ENCODE measurements around the gene SCART1.
"Not testable (repeated sequence)": the region's sequence is repeated elsewhere in the genome, so short reads cannot be mapped to it uniquely, and the experiment has no call there.

The SCART1 gene

DNA sequence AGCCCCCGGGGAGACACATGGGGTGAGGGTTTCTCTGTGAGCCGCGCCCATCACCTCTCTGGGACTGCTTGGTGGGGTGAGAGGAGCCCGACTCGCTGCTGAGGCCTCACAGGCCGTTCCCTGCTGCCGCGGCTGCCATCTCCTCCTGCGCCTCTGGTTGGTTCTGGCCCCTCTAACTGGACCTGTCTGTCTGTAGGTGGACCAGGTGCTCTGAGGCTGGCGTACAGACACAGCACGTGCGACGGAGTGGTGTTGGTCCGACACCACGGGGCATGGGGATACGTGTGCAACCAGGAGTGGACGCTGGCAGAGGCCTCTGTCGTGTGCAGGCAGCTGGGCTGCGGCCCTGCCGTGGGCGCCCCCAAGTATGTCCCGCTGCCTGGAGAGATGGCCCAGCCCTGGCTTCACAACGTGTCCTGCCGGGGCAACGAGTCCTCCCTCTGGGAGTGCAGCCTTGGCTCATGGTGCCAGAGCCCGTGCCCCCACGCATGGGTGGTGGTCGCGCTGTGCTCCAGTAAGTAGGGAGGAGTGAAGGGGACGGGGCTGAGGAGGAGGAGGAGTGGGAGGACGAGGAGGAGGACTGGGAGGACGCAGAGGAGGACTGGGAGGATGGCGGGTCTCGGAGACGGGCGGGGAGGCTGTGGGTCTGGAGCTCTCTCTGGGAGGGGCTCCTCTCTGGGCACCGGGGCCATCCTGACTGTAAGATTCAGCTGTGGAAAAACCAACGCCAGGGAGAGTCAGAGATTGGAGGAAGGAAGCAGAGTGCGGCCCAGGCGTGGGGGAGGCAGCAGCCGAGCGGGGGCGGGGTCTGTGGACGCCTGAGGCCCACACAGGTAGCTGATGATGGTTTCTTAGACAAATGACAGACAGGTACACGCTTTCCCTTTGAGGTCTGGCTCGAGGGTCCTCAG lies 2.6 kb downstream of the SCART1 start:
- no peak for DNase-seq (ENCODE audit: low spot score)

DNA sequence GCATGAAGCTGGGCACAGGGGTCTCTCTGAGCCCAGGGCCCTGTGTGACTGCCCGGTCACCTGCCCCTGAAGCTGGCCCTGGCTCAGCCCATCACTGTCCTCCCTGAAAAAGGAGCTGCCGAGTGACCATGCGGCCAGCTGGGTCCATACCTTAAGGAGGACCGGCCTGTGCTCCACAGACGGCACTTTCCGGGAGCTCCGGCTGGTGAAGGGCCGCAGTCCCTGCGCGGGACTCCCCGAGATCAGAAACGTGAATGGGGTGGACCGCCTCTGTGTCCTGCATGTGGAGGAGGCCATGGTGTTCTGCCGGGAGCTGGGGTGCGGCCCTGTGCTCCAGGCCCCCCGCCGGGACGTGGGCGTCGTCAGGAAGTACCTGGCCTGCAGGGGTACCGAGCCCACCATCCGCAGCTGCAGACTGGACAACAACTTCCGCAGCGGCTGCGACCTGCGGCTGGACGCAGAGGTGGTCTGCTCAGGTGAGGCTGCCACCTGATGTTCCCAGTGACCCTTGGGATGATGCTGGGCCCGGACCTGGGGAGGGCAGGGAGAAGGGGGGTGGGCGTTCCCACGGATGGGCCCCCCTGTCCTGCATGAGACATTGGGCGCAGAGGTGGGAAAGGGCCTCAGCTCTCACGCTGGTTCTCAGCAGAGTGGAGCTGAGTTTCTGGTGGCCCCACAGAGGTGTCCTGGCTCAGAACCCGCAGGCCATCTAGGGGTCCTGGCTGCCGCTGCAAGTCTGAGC lies 3.5 kb downstream of the SCART1 start:
- no peak for DNase-seq (ENCODE audit: low spot score)

DNA sequence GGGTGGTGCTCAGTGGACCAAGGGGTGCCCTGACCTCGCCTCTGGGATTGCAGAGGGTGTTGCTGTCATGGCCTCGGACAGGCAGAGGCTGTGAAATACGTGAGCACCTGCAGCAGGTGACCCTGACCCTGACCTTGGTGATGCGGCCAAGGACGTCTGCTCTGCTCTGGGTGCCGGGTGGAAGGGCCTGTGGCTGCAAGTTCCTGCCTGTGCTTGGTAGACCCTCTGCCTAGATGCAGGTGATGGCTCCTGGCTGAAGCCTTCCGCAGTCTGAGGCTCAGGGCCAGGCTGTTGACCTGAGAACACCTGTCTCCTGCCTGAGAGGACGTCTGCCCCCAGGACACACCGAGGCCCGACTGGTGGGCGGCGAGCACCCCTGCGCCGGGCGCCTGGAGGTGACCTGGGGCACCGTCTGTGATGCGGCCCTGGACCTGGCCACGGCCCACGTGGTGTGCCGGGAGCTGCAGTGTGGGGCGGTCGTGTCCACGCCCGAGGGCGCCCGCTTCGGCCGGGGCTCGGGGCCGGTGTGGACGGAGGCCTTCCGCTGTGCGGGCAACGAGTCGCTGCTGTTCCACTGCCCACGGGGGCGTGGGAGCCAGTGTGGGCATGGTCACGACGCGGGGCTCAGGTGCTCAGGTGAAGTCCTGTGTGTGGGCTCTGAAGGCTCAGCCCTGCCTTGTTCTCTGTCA lies 4.4 kb downstream of the SCART1 start:
- DNase-seq (ENCODE audit: low spot score), result no peak

DNA sequence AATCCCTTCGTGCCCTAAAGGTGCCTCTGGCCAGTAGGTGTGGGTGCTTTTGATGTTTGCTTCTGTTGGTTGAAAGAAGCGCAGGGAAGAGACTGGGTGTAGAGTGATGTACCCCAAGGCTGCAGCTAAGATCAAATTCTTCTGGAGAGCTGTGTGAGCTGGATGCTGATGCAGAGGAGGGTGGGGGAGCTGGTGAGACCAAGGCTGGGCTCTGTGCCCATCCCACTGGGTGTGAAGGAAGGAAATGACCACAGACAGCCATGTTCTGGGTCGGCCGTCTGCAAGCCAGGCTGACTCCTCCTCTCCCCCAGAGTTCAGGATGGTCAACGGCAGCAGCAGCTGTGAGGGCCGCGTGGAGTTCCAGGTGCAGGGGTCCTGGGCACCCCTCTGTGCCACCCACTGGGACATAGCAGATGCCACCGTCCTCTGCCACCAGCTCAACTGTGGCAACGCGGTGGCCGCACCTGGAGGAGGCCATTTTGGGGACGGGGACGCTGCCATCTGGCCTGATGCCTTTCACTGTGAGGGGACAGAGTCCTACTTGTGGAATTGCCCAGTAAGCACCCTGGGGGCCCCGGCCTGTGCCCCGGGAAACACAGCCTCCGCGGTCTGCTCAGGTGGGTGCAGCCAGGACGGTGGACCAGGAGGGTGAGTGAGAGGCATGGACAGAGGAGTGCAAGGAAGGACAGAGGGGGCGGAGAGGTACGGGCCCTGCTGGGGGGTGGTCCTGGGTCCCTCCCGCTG lies 5.1 kb downstream of the SCART1 start:
- no peak for DNase-seq (ENCODE audit: low spot score)

DNA sequence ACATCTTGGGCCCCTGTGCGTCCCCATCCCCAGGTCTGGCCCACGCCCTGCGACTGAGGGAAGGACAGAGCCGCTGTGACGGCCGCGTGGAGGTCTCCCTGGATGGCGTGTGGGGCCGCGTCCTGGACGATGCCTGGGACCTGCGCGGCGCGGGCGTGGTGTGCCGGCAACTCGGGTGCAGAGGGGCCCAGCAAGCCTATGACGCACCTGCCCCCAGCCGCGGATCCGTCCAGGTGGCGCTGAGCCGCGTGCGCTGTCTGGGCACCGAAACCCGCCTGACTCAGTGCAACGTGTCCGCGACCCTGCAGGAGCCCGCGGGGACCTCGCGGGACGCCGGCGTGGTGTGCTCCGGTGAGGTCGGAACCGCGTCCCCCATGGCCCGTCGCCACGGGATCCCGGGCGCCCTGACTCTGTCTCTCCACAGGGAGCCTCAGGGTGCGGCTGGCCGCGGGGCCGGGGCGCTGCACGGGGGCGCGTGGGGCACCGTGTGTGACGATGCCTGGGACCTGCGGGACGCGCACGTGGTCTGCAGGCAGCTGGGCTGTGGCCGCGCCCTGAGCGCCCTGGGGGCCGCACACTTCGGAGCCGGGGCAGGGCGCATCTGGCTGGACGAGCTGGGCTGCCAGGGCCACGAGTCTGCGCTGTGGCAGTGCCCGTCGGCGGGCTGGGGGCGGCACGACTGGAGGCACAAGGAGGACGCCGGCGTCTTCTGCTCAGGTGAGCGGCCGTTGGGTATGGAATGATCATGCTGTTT lies 5.9 kb downstream of the SCART1 start:
- DNase-seq (ENCODE audit: low spot score), result no peak

DNA sequence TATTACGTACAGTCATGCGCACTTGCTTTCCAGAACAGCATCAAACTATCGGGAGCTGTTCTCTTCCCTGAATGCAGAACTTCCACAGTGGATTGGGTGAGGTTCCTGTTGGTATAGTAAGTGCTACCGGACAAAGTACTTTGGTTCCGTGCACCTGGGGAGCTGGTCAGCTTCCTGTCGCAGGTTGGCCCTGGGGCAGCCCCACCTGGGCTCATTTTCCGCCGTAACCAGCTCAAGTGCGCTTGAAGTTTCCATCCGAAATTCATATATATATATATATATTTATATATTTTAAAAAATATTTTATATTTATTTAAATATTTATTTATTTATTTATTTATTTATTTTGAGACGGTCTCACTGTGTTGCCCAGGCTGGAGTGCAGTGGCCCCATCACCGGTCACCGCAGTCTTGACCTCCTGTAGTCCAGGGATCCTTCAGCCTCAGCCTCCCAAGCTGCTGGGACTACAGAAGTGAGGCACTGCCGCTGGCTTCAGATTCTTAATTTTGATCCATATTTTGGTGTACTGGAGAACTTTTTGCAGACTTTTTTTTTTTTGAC lies 6.5 kb downstream of the SCART1 start:
- DNase-seq (ENCODE audit: low spot score), result no peak

DNA sequence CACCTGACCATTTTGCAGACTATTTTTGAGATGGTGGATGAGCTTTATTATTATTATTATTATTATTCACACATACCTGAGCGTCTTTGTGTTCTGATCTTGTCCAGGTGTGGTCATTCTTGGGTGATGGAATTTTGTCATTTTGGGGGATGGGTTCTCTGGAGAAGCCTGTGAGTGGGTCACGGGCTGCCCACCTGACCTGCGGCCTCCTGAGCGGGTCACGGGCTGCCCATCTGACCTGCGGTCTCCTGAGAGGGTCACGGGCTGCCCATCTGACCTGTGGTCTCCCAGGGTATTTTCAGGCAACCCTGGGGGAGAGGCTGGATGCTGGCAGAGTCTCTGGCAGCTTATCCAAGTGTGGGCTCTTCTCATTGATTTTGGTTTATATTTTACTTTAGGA lies 7.3 kb downstream of the SCART1 start:
- DNase-seq (ENCODE audit: low spot score), result no peak

DNA sequence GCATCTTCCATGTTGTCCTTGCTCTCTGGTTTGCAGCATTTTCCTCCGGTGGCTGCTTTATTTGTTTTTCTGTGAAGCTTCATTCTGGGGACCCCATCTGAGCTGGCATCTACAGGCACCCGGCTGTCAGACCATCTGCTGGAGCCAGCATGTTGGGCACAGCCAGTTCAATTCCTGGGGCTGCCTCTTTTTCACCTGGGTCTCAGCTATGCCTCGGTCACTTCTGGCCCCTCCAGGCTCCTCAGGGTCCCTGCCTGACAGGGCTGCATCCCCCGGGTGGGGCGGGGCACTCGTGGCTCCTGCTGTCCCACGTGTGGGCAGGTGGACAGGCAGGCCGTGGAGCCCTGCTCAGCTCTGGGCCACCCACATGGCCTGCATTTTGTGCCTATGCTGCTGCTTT lies 8.1 kb downstream of the SCART1 start:
- no peak for DNase-seq (ENCODE audit: low spot score)

DNA sequence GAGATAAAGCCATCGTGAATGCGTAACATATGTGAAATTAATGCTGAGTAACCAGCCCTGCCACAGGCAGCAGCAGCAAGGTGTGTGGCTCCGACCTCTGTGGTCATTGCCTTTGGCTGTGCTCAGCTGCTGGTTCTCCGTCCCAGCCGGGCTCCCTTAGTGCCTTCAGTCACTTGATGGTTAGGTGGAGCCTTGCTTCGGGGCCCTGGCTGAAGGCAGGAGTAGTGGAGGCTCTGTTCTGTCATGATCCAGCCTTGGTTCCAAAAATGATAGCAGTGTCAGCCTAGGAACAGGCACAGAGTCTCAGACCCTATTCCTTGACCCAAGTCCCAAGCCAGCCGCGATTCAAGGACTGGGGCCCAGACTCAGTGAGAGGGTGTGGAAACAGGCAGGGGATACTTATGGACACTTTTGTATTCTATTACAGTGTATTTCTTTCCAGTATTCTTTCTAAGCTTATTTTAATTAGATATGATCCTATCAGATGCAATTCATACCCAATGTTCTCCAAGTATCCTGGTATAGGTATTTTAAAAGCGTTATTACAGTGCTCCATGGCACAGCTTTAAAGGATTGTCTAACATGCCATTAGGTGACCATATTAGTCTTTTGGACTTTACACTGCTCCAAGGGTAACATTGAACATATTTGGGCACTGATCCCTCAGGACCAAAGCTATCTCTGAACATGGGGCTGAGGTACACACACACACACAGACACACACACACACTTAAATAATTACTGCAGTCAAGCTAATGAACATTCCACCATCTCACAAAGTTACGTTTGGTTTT lies 9.0 kb downstream of the SCART1 start:
- DNase-seq (ENCODE audit: low spot score), result no peak

DNA sequence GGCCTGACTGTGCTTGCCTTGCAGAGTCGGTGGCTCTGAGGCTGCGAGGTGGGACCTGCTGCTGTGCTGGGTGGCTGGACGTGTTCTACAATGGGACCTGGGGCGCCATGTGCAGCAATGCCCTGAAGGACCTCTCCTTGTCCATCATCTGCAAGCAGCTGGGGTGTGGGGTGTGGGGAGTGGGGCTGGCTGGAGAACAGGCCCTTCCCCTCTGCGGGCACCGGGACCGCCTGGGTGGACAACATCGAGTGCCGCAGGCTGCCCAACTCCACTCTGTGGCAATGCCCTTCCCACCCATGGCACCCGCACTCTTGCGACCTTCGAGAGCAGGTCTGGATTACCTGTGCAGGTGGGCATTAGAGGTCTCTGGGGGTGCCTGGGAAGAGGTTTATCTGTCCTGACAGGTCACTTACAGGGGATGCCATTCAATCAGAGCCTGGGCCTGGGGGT lies 10.9 kb downstream of the SCART1 start:
- no peak for DNase-seq (ENCODE audit: low spot score)

DNA sequence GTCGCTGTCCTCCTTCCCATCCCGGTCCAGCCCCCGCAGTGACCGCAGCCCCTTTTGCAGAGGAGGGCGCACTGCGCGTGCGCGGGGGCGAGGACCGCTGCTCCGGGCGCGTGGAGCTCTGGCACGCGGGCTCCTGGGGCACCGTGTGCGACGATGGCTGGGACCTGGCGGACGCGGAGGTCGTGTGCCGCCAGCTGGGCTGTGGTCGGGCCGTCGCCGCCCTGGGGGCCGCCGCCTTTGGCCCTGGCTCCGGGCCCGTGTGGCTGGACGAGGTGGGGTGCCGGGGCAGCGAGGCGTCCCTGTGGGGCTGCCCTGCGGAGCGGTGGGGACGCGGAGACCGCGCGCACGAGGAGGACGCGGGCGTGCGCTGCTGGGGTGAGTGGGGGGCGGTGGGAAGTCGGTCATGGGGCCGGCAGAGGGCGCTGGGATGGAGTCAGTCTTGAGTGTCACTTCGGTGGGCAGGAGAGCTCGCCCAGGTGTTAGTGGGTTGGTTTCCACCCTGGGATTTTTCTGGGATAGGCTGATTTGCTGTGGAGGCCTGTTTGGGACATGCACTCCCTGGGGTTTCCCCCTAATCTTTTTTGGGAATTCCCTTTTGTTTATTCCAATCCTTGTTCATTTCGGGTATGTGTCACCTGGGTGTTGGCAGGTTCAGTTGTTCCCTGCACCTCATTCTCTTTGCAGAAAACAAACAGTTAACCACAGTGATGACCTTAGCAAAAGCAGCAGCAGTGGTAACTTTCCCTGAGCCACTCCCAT lies 11.6 kb downstream of the SCART1 start:
- no peak for DNase-seq (ENCODE audit: low spot score)

DNA sequence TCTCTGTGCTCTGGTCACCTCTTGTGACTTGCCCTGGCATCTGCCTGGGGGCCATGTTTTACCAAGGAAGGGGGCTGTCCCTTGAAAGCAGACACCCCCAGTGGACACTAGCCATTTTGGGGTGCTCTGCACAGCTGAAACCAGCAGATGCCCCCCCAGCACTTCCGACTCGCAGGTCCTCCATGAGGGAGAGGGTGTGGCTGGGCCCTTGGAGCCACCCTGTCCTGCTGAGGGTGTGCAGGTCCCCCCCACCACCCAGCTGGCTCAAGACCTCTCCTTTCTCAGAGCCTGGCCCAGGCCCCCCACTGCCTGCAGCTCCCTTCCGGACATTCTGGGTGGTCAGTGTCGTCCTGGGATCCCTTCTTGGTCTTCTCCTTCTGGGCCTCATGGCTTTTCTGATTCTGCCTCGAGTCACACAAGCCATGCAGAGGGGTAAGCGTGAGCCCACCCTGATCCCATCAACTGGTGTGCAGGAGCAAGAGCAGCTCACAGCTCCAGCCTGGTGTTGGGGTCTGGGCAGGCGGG lies 12.3 kb downstream of the SCART1 start:
- DNase-seq (ENCODE audit: low spot score), result no peak

DNA sequence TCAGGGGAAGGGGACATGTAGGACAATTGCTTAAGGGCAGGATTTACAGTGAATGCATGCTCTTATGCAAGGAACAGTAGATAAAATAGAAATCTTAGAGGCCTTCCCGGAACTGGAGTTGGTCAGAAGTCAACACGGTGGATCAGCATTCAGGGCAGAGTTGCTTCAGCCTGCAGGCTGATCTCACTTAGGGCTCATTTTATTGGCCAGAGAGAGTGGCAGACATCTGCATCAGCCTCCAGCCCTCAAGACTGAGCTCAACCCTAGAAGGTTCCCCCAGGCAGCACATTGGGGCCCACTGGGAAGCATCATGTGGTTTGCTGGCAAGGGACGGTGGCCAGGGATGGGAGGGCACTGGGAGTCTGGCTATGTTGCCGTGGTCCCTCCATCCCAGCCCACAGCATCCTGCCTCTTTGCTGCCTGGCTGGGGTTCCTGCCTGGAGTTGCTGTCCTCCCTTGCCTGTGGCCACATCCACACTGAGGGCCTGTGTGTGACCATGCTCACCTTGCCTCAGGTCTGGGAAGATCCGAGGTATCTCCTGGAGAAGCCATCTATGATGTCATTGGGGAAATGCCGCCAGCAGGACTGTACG lies 13.0 kb downstream of the SCART1 start:
- no peak for DNase-seq (ENCODE audit: low spot score)

DNA sequence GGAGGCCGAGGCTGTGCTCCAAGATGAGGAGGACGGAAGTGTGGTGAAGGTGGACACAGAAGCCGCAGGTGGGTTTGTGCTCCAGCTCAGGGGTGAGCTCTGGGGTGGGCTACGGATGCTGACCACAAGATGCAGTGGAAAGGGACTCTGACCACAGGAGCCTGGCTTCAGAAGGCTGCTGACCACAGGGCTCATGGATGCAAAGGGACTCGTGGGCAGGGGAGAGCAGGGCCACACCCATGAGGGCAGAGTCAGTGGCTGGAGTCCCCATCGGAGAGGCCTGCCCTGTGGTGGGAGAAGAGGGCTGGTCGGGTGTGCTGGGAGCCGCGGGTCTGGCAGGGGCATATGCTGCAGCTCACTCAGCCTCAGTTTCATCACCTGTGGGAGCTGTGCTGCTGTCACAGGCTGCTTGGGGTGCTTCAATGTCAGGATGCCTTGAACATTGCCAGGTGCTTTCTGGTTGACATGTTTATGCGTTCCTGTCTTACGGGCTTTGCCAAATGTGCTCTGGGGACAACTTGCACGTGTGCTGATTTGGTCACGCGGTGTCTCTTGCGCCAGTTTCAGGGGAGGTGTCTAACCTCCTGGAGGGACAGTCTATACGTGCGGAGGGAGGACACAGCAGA lies 13.7 kb downstream of the SCART1 start:
- DNase-seq (ENCODE audit: low spot score), result no peak

DNA sequence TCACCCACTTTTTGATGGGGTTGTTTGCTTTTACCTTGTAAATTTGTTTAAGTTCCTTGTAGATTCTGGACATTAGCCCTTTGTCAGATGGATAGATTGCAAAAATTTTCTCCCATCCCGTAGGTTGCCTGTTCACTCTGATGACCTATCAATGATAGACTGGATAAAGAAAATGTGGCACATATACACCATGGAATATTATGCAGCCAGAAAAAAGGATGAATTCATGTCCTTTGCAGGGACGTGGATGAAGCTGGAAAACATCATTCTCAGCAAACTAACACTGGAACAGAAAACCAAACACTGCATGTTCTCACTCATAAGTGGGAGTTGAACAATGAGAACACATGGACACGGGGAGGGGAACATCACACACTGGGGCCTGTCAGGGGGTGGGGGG lies 15.5 kb downstream of the SCART1 start:
- not testable (repeated sequence) for DNase-seq (ENCODE audit: low spot score)

DNA sequence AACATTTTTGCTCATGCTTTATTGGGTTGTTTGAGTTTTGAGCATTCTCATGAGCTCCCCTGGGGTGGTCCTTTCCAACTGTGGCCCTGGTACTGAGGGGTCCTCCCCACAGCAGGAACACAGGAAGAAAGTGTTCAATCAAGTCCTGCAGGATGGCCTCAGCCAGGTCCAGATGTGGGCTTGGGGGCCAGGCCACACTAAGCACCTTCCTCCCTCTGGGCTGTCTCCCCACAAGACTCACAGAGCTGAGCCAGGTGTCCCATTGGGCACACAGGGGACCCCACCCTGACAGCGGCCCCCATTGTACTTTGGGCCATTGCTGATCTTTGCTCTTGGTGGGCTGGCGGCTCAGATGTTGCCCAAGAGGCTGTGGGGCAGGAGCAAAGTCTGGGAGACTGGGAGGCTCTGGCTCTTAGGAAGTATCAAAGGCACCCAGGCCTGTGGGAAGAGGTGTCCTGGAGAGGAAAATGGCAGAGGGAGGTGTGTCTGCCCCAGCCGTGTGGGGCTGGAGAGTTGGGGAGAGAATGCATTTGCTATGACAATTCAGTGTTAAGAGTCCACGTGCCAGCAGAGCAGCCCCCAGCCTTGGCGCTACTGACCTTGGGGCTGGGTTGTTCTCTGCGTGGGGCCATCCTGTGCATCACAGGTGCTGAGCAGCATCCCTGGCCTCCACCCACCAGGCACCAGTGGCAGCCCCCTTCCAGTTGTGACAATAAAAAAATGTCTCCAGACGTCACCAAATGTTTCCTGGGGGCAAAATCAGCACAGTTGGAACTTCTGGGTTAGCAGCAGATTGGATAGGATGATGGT lies 17.8 kb downstream of the SCART1 start:
- no peak for DNase-seq (ENCODE audit: low spot score)

DNA sequence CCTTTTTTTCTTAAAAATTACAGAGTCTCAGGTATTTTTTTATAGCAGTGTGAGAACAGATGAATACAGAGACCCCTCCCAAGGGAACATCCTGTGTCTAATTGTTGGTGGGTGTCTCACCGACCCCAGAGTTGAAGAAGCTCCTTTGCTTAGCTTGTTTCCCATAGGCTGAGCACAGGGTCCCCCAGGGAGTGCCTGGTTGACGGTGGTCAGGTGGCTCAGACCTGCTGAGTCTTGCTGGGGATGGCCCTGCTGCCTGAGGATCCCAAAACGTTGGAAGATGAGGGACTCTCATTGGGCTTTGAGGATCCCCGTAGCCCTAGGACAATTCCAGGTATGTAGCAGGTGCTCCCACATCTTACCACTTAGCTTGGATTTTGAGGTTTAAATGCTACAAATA lies 19.5 kb downstream of the SCART1 start:
- DNase-seq (ENCODE audit: low spot score), result no peak

Measured in globus pallidus (tissue), 1 donor.